H7 (cell line): ENCODE measurements around the gene ZP2. TPM values are rescaled to one million over a fixed set of nuclear protein-coding genes. Genes with fewer than 3 reads are reported as not detected.
"Not testable (repeated sequence)": the region's sequence is repeated elsewhere in the genome, so short reads cannot be mapped to it uniquely, and the experiment has no call there.

Experiments used
- DNase-seq: peaks from one replicate; pipeline ENCODE4 v3.0.0; 2012
- H3K27me3 ChIP-seq: 2 replicates; pipeline ENCODE4 v1.6.0; 2011; ENCODE audit warnings: mild to moderate bottlenecking, low read length; ENCODE audit not compliant: control insufficient read depth, insufficient read depth
- H3K36me3 ChIP-seq: replicated peaks from 2 replicates; pipeline ENCODE4 v1.5.1; 2011; ENCODE audit warnings: low read length; ENCODE audit not compliant: control insufficient read depth, insufficient read depth
- H3K4me3 ChIP-seq: 2 replicates; pipeline ENCODE4 v1.5.1; 2011; ENCODE audit warnings: low read depth, mild to moderate bottlenecking, control low read depth, low read length, moderate library complexity; ENCODE audit not compliant: insufficient read depth
- total RNA-seq: library from RNA; depleted of rRNA; stranded (reverse); fragments of >200 nt; shearing (Covaris generic); gene quantifications from 2 replicates; pipeline ENCODE4 v1.2.3, GENCODE V29; 2014; rRNA removed

The ZP2 gene
- total RNA-seq, 1 experiment from 2014 or later = not detected

DNA sequence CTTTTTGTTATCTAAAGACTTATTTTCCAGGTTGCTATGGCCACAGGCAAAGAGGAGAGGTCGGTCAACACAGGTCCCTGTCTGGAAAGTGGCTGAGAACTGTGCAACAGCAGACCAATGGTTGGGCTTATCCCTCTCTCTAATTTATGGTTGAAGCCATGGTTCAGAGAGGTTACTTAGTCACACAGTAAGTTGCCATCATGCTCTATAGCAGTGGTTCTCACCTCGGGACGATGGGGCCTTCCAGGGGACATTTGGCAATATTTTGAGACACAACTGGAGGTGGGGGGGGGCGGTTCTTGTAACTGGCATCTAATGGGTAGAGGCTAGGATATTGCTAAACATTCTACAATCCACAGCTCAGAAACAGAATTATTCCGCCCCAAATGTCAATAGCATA is 53.7 kb downstream of the ZP2 start:
- no peak for DNase-seq
- Histone ChIP-seq H3K4me3 (no peak overlapping the region), H3K36me3 (peaks cover 6% of the 10 kb centered on the region), H3K27me3 (peaks cover 4% of the 10 kb centered on the region)

DNA sequence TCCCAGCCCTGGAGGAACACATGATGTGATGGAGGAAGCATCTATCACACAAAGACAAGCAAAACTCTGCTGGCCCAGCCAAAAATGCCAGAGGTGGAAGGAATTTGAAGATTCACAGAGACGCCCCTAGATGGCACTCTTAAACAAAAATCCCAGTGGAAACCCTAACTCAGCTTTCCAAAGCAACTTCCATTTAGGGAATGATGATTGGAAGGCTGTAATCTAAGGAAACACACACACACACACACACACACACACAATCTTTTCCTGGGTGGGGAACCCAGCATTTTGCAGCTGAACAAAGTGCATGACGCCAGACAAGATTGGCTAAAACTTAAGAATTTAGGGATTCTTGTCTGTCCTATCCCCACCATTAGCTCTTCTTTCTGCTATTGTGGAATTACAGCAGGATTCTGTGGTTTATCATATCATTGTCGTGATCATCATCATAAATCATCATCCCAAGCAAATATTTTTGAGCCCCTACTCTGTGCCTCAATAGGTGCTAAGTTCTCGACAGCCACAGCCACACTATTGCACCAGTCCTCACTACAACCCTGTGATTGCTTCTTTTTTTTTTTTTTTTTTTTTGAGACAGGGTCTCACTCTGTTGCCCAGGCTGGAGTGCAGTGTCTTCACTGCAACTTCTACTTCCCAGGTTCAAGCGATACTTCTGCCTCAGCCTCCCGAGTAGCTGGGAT is 54.5 kb downstream of the ZP2 start:
- H3K36me3 ChIP-seq = peaks cover 6% of the 10 kb centered on the region
- H3K4me3 ChIP-seq = no peak overlapping the region
- peaks cover 4% of the 10 kb centered on the region for H3K27me3 ChIP-seq
- peak; percentile 75 for DNase-seq

DNA sequence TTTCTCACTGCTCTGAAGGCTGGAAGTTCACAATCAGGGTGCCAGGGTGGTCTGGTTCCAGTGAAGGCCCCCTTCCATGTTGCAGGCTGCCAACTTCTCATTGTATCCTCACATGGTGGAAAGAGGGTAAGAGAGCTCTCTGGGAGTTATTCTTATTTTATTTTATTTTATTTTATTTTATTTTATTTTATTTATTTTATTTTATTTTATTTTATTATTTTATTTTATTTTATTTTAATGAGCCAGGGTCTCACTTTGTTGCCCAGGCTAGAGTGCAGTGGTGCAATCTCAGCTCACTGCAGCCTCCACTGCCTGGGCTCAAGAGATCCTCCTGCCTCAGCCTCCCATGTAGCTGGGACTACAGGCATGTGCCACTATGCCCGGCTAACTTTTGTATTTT is 55.4 kb downstream of the ZP2 start:
- not testable (repeated sequence) for H3K36me3 ChIP-seq

DNA sequence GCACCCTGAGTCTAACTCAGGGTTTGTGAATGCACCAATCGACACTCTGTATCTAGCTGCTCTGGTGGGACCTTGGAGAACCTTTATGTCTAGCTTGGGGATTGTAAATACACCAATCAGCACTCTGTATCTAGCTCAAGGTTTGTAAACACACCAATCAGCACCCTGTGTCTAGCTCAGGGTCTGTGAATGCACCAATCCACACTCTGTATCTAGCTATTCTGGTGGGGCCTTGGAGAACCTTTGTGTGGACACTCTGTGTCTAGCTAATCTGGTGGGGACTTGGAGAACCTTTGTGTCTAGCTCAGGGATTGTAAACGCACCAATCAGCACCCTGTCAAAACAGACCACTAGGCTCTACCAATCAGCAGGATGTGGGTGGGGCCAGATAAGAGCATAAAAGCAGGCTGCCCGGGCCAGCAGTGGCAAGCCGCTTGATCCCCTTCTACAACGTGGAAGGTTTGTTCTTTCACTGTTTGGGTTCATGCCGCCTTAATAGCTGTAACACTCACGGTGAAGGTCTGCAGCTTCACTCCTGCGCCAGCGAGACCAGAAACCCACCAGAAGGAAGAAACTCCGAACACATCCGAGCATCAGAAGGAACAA is 58.1 kb downstream of the ZP2 start:
- DNase-seq, H3K4me3 ChIP-seq, H3K36me3 ChIP-seq, H3K27me3 ChIP-seq: not testable (repeated sequence)

More for the DNA sequence above, 55.4 kb downstream of the ZP2 start:
- not testable (repeated sequence) for H3K27me3 ChIP-seq, DNase-seq, H3K4me3 ChIP-seq

DNA sequence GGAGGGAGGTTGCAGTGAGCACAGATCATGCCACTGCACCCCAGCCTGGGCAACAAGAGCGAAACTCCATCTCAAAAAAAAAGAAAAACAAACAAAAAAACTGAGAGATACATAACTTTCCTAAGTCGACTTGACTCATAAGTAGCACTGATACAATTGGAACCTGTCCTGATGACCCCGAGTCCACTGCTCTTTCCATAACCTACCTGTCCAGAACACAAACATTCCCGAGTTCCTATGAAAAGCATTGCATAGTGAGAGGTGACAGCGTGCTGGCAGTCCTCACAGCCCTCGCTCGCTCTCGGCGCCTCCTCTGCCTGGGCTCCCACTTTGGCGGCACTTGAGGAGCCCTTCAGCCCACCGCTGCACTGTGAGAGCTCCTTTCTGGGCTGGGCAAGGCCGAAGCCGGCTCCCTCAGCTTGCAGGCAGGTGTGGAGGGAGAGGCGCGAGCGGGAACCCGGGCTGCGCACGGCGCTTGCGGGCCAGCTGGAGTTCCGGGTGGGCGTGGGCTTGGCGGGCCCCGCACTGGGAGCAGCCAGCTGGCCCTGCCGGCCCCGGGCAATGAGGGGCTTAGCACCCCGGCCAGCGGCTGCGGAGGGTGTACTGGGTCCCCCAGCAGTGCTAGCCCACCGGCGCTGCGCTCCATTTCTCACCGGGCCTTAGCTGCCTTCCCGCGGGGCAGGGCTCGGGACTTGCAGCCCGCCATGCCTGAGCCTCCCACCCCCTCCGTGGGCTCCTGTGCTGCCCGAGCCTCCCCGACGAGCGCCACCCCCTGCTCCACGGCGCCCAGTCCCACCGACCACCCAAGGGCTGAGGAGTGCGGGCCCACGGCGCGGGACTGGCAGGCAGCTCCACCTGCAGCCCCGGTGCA is 59.0 kb downstream of the ZP2 start:
- H3K27me3 ChIP-seq, H3K36me3 ChIP-seq, DNase-seq: not testable (repeated sequence)
- peak overlapping the region; percentile 14; the same call in 1 of the 2 replicates for H3K4me3 ChIP-seq

DNA sequence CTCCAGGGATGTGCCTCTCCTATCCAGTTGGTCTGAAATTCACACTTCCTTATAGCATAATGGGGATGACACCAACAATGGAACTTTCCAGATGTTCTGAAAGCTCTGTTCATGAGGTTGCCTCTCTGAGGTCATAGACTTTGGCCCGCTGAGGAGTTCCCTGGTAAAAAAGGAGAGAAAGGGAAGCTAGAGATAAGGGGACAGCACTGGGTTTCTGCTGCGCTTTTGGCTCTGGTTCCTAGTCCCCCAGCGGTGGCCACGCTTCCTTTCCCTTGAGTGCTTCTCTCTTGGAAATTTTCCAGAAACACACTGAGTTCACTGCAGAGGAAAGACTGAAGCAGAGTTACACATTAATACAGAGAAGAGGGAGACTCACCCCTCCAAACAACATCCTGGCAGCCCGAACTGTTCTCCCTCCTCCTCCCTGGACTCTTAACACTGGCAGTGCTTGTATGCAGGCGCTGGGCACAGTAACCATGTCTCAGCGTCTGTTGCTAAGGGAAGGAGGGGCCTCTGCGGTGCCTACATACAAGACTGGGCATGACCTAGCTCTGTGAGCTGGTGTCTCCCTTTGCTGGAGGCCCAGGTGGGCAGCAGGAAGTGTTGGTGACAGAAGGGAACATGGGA is 60.9 kb downstream of the ZP2 start, which contains the start of gene DNAH3:
TSS of gene DNAH3 (minus strand) at position 472 of the 627 bp plus-strand sequence. CDS start 527 bp downstream, outside the sequence.
- Histone ChIP-seq H3K27me3 (no peaks in the 10 kb centered on the region), H3K36me3 (no peaks in the 10 kb centered on the region), H3K4me3 (no peak within 1 kb of the TSS)
- DNase-seq = no peak

Other genes with a start within 250 kb of the ZP2 start
- gene DNAH3, start 60.7 kb downstream of the ZP2 start, total RNA-seq = 0.90 and 1.0 TPM in 2 replicates
- gene LDAF1, start 52.9 kb downstream of the ZP2 start, total RNA-seq = 25.5 and 27.3 TPM in 2 replicates
- not detected in 2 replicates for gene ANKS4B, start 22.1 kb upstream of the ZP2 start, total RNA-seq
- 7.1 and 7.6 TPM in 2 replicates for gene CRYM, start 66.7 kb upstream of the ZP2 start, total RNA-seq